Activated naive CD4-positive, alpha-beta T cell (primary cell): ENCODE data around the gene ASB10.
A peak's percentile ranks its signal among the peaks of the same experiment; 100 is the strongest.

Experiments
- DNase-seq, 4 experiments: peaks; one replicate each; lab custom pipeline; 2025; lab: John Stamatoyannopoulos, UW

ASB10 gene, protein sequence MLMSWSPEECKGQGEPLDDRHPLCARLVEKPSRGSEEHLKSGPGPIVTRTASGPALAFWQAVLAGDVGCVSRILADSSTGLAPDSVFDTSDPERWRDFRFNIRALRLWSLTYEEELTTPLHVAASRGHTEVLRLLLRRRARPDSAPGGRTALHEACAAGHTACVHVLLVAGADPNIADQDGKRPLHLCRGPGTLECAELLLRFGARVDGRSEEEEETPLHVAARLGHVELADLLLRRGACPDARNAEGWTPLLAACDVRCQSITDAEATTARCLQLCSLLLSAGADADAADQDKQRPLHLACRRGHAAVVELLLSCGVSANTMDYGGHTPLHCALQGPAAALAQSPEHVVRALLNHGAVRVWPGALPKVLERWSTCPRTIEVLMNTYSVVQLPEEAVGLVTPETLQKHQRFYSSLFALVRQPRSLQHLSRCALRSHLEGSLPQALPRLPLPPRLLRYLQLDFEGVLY

DNA sequence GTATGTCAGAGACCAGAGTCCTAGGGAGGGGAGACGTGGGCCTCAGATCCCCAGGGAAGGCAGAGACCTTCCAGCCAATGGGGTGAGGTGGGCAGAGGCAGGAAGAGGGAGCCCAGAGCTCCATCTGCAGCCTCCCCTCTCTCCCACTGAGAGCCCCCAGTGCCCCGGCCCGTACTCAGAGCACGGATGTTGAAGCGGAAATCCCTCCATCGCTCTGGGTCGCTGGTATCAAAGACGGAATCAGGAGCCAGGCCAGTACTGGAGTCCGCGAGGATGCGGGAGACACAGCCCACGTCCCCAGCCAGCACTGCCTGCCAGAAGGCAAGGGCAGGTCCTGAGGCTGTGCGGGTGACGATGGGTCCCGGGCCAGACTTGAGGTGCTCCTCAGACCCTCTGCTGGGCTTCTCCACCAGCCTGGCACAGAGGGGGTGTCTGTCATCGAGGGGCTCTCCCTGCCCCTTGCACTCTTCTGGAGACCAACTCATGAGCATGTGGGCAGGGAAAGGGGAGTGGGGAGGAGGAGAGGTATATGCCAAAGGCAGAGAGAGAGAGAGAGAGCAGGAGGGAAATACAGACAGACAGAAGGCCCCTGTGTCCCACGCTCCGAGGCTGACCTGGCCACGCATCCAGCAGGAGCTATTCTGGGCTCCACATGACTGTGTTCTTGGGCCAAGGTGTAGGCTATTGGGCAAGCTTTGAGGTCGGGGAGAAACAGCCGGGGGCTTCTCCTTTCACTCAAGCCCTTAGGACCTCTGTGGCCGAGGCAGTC is at the start of gene ASB10:
Gene ASB10 (minus strand): TSS at position 611 of the 769 bp plus-strand sequence. CDS start 120 bp downstream, at position 491.
- no peak for DNase-seq

GRCh38 chr7:151236406-151236805 is 49.4 kb upstream of the ASB10 start:
- DNase-seq, result no peak

DNA sequence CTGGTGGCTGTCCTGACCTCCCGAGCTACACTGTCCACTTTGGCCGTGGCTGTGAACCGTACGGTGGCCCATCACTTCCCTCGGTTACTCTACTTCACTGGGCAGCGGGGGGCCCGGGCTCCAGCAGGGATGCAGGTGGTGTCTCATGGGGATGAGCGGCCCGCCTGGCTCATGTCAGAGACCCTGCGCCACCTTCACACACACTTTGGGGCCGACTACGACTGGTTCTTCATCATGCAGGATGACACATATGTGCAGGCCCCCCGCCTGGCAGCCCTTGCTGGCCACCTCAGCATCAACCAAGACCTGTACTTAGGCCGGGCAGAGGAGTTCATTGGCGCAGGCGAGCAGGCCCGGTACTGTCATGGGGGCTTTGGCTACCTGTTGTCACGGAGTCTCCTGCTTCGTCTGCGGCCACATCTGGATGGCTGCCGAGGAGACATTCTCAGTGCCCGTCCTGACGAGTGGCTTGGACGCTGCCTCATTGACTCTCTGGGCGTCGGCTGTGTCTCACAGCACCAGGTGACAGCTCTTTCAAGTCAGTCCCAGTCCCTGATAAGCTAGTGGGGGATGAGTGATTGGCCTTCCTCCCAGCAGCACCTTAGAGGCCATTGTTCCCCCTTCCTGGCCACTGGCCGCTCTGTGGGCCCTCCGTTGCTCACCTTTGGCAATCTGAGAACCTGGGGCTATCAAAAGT is 48.2 kb upstream of the ASB10 start:
- DNase-seq, result no peak

DNA sequence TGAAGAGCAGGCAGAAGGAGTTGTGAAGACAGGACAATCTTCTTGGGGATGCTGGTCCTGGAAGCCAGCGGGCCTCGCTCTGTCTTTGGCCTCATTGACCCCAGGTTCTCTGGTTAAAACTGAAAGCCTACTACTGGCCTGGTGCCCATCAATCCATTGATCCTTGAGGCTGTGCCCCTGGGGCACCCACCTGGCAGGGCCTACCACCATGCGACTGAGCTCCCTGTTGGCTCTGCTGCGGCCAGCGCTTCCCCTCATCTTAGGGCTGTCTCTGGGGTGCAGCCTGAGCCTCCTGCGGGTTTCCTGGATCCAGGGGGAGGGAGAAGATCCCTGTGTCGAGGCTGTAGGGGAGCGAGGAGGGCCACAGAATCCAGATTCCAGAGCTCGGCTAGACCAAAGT is 46.8 kb upstream of the ASB10 start:
- DNase-seq, result no peak

DNA sequence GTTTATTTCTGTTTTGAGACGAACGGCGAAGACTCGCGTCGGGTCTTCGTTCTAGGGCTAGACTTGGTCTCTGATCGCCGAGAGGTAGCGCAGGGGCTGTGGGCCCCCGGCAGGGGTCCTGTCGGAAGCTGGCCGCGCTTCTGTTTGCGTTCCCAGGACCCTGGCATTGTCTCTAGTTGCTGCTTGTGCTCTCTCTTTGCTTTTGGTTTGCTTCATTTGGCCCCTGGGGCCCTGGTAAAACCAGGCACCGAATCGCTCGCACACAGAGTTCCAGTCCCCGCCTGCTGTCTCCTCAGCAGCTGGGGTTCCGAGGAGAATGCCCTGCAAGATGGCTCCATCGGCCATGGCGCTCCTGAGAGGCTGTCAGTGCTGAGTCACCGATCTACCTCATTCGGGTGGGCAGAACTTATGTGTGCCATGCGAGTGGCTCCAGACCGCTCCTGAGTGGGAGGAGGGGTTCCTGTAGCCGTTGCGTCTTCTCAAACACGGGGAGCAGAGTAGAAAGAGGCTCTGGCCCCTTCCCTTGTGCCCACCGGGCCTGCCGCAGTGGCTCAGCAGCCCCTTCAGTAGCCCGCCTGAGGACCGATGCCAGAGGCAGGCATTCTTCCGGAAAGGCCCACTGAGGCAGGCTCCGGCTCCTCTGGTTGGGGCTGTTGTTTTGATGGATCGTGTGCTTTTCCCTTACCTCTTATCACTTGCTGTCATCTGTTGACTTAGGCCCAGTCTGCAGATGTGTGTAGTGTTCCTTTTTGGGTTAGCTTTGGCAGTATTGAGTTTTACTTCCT is 46.1 kb upstream of the ASB10 start:
- DNase-seq, result peak; percentile 29 to 44 (median 37)

- DNase-seq, result peak; percentile 46 to 82 (median 72)
Observed at GRCh38 chr7:151232091-151232916, 45.3 kb upstream of the ASB10 start, which contains the start of gene CHPF2. Gene CHPF2 (plus strand): TSS chr7:151232483. CDS start chr7:151234012, 1,529 bp downstream.

DNA sequence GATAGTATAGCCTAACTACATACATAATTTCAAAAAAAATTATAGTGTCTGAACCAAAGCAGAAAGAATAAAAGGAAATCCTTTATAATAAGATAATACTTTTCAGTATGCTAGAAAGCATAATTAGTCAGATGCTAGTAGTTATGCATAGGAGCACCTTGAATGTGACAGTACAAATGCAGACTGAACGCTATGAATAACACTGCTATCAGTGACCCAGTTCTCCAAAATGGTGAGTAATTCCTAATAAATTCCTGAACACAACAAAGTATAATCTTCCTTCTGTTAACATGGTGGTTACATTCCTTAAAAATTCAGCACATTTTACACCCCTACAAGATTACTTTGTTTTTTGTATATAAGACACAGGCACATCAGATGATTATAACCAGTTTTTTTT is 44.0 kb upstream of the ASB10 start:
- no peak for DNase-seq

- DNase-seq, result no peak
Observed at GRCh38 chr7:151229249-151229648, 42.2 kb upstream of the ASB10 start.

- no peak for DNase-seq
Observed at GRCh38 chr7:151228024-151228866, 41.2 kb upstream of the ASB10 start.

DNA sequence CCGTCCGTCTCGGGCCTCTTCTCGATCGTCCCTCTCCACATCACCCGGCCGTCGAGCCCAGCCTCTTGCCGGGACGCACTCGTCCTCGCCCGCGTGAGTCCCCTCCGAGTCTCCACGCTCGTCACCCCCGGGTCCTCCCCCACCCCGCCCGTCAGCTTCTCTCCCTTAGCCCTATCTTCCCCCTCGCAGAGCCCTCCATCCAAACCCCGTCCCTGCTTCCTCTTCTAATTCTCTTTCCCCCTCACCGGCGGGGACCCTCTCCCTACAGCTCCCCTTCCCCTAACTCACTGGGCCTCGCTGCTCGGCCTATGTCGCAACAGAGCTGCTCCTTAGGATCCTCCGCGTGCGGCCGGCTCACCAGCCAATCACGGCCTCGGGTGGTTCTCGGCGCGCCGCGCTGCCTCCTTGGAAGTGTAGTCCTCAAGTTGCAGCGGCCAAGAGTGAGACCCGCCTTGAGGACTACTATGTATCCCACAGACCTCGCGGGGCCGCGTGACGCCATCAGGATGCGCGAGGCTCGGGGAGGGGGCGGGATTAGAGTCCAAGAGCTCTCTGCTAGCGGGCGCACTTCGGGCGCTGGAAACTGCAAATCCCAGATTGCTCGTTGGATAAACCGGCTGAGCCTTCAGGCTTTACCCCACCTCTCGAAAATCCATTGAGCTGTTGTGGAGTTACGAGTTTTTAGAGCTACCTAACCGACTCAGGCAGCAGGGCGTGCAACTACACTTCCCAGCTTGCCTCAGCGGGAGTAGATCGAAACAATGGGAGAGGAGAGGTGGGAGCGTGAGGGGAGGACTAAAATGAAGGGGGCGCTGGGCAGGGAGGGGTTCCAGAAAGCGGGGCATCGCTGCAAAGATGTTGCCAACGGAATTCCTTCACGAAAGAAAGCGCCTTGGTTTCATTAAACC is 40.1 kb upstream of the ASB10 start, which contains the start of gene ABCF2:
Gene ABCF2 (minus strand): TSS at position 331 of the 908 bp plus-strand sequence. CDS start 747 bp downstream, outside the sequence.
- peak; percentile 90 to 98 (median 96) for DNase-seq

DNA sequence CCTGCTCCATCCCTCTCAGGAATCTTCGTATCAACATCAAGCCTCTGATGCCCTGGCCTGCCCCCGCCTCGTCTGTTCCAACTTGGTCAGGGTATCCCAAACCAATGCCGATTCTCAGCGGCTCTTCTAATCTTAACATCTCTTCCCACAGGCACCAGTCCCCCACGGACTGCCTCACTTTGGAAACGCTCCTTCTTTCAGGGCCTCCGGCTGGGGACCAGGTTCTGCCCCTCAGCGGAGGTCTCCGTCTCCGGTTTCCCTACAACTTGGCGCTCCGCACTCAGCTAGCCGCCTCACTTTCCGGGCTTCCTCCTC is 39.5 kb upstream of the ASB10 start:
- DNase-seq, result no peak

GRCh38 chr7:151225948-151226510 is 39.0 kb upstream of the ASB10 start:
- no peak for DNase-seq

DNA sequence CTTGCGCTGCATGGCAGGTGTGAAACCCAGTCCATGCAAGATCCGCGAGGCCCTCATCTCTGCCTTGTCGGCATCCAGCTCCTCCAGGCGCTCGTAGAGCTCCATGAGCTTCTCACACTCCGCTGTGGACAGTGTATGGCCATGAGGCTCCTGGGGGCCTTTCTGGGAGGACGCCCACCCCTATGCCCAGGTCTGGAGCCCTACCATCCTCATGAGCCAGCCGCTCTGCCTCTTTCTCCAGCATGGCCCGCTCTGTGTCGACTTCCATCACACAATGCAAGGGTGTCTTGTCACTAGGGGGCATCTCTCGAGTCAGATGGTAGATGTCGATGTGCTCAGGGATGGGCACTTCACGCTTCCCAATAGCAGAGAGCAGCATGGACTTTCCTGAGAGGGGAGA is 36.7 kb upstream of the ASB10 start:
- DNase-seq, result no peak

DNA sequence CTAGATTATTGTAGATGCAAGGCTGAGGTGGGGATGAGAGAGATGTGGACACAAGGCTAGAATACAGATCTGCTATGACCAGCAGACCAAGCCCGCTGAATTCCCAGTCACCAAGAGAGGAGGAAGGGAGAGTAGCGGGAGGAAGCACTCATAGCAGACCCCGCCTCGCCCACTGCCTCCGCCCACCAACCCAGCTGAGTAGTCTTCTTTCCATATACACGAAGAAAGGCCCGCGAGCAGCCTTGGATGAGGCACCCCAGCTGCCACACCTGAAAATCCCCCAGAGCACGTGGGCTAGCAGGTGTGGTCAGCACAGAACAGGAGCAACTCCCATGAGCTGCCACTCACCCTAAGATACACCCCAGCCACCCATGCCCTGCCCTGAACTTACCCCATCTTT is 31.1 kb upstream of the ASB10 start:
- no peak for DNase-seq

DNA sequence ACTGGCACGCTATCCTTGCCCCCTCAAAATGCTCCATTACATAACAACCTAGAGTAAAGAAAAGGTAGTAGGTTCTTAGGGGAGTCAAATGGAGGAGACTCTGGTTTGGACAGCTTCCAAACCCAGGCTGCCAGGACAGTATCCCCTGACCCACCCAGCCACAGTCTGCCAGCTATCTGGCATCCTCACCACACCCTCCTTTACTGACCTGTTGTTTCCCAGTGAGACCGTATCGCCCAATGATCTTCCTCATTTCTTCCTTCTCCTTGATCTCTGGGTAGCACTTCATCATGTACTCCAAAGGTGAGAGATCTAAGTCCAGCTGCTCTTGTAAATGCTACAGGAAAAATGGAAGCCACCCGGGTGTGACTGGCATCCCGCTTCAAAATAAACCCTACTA is 28.3 kb upstream of the ASB10 start:
- no peak for DNase-seq

GRCh38 chr7:151213826-151214225 is 26.8 kb upstream of the ASB10 start:
- no peak for DNase-seq

GRCh38 chr7:151212626-151213025 is 25.6 kb upstream of the ASB10 start:
- no peak for DNase-seq

DNA sequence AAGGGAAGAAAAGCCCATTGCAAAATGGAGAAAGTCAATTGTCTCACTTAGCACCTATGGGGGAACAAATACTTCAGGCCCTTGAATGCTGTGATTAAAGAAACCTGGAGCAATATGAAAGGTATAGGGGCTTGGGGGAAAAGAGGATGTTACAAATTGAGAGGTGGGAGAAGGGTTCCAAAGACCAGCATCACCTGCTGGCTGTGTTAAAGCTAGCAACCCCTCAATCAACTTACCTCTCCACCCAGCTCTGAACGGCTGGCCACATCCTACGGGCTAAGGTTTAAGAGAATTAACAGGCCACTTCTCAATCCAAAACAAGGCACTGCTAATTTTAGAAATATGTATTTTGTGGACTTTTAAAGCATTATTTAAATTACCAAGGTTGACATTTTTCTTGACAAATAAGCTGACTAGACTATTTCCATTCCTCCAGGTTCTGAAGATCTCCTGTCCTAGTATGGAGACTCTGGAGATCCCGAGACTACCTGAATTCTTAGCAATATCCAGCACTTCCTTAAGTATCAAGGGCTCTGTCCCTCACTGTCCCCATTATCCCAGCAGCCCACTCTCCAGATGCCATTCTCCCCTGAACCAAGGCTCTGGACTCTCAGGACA is 24.2 kb upstream of the ASB10 start:
- DNase-seq, result no peak
